HPDE6-E6E7 (cell line): ENCODE data around the gene TACR1.
"Not testable (repeated sequence)": the region's sequence is repeated elsewhere in the genome, so short reads cannot be mapped to it uniquely, and the experiment has no call there.

Source experiments
- DNase-seq: peaks from one replicate; pipeline ENCODE4 v3.0.0; 2011; ENCODE audit warnings: missing footprints; ENCODE audit errors: extremely low spot score

The TACR1 gene

DNA sequence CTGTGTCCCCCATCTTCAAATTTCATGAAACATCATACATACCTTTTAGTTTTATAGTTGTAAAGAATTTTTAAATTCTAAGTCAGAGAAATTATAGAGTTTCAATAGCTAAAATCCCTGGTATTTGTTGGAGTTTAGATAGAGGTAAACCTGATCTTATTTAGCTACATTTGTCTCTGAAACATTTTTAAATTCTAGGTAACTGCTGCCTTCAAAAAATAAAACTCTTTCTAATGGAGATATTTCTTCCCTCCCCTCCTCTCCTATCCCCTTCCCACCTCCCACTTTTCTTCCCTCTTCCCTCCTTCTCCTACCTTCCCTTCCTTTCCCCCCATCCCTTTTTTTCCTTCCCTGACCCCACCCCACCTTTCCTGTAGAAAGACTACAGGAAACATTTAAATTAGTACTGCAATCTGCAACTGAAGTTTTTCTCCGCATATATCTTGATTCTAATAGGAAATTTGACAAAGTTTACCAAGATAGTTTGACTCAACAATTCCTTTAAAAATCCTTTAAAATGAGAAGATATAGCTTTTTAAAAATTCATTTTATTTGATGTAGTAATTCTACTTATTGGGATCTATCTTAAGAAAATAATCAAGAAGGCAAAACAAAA, 4.1 kb downstream of the TACR1 start:
- no peak for DNase-seq

DNA sequence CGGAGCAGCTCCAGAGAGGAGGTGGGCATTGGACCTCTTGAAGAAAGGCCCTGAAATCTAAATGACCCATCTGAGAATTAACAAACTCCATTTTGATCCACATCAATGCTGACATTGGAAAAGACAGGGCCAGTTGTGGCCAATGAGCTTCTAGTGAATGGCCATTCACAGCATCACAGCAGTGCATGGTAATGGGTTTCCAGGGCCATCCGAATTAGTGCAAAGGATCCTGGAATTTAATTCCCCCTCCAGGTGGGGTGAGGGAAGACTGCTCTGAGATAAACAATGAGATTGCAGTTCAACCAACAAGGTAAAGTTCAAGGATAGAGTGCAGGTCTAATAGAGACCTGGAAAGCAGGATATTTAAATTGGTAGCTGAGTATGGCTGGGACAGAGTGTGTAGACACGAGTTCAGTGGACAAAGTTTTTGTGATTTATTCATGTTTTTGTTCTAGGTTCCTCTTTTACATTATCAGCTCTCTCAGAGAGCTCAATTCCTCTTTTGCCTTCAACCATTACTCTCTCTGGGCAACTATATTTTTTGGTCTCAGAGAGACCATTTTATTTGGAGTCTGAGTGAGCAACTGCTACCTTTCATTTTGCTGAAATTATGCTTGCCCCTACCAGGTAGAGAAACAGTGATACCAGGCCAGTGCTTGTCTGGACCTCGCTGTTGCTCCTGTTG, 5.0 kb downstream of the TACR1 start:
- DNase-seq = no peak

- no peak for DNase-seq
These were observed 6.8 kb downstream of the TACR1 start for GRCh38 chr2:75192496-75192895.

DNA sequence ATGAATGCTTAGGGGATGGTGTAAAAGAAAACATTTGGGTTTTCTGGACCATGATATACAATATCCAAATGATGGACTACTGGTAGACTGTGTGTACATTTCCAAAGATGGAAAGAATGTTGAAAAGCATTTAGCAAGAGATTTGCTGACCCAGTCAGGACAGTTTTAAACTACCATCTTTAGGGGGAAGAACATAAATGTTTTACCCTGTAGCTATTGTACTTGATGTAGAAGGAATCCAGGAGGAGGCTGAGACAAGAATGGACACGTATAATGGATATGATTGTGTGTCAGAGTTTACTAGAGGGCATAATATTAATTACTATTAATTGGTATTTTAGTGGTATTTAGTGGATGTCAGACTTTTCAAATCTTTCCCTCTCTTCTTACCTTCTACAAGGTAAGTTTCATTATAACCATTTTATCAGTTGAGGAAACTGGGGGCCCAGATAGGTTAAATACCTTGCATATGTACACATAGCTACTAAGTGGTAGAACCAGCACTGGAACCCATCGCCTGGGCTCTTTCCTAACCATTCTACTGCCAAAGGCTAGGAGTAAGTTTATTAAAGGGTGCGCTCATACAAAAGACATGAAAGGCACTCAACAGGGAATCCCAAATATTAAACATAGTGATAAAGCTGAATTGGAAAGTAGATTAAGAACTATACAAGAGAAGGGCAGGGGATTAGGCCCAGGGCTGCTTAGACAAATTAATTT, 8.9 kb downstream of the TACR1 start:
- DNase-seq = no peak

DNA sequence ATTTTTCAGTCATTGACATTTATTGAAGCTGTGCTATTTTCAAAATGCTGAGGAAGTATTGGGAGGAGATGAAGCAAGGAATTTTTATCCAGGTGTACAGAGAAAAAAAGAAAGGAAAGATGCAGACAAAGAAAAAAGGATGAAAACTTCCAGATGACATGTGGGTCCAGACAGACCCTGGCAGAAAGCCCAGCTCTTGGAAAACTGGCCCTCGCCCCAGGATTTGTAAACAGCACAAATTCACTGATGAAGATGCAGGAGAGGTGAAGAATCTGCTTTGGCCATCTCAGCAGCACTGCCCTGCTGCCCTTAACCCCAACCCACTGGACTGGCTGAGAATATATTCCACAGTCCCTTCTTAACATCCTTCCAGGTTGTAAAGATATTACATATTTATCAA, 12.5 kb downstream of the TACR1 start:
- no peak for DNase-seq

DNA sequence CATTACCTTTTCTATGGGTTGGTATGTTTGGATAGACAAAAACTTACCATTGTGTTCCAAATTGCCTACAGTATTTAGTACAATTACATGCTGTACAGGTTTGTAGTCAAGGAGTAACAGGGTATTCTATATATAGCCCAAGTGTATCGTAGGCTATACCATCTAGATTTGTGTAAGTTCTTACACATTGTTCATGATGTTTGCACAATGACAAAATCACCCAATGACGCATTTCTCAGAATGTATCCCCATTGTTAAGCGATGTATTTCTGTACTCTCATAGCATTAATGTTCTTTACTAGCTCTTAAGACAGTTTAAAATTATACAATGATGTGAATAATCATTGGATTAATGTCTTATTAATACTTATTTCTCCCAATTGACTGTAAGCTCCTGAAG, 16.7 kb downstream of the TACR1 start:
- no peak for DNase-seq

DNA sequence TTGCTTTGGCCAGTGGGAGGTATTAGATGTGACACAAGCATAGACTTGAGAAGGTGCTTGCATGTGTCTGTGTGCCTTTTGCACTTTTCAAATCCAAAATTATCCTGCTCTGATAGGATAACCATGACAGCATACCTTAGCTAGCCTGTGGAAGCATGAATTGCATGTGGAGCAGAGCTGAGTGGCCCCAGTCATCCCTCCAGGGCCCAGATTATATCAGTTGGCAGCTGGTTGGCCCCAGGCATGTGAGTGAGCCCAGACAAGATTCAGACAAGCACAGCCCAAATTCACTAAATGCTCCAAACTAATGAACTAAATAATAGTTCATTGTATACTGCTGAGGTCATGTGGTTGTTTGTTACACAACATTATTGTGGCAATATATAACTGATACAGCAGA, 18.8 kb downstream of the TACR1 start:
- no peak for DNase-seq

GRCh38 chr2:75177427-75177826, 21.9 kb downstream of the TACR1 start:
- DNase-seq = no peak

- no peak for DNase-seq
These were observed 23.9 kb downstream of the TACR1 start for GRCh38 chr2:75175456-75175855.

- no peak for DNase-seq
These were observed 24.3 kb downstream of the TACR1 start for GRCh38 chr2:75174981-75175380.

DNA sequence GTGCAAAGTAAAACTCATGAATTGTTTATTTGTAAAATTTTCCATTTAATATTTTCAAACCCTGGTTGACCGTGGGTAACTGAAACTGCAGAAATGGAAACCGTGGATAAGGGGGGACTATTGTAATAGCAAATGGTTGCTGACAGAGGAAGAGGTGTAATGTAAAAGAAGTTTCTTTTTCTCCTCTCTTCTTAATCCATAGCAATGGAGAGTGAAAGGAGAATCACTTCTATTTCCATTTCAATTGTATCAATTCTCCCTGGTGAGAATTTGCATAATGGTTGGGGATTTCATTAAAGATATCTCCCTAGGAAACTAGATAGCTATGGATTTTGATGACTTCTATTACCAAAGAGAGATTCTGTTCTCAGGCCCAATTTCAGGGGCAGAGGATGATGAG, 24.8 kb downstream of the TACR1 start:
- DNase-seq = no peak

DNA sequence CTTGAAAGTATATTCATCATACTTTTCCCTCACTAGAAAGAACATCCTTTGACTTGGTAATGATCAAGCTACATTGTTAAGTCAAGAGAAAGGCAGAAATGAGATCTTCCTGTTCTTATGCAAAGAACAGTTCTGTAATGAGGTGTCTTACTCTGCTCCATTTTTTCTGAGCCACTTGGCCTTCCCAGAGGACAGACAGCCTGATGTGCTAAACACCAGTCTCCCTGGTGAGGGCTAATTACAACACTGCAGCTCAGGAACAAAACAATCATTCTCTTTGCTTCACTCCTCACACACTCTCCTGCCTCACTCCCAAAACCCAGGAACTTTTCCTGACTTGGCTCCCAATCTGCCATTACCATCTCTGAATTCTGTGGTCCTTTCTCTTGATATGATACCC, 25.6 kb downstream of the TACR1 start:
- DNase-seq = no peak

DNA sequence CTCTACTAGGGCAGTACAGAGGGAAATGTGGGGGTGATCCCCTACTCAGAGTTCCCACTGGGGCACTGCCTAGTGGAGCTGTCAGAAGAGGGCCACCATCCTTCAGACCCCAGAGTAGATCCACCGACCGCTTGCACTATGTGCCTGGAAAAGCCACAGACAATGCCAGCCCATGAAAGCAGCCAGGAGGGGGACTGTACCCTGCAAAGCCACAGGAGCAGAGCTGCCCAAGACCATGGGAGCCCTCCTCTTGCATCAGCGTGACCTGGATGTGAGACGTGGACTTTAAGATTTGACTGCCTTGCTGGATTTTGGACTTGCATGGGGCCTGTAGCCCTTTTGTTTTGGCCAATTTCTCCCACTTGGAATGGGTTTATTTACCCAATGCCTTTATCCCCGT, 27.9 kb downstream of the TACR1 start:
- DNase-seq = not testable (repeated sequence)

DNA sequence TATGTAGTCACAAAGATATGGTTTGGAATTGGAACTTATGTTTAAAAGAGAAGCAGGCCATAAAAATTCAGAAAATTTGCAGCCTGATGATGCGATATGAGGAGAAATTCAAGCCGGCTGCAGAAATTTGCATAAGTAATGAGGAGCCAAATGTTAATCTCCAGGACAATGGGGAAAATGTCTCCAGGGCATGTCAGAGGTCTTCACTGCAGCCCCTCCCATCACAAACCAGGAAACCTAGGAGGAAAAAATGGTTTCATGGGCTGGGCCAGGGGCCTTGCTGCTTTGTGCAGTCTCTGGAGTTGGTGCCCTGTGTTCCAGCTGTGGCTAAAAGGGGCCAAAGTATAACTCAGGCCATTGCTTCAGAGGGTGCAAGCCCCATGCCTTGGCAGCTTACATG, 28.4 kb downstream of the TACR1 start:
- DNase-seq = no peak

GRCh38 chr2:75168186-75168585, 31.1 kb downstream of the TACR1 start:
- no peak for DNase-seq

DNA sequence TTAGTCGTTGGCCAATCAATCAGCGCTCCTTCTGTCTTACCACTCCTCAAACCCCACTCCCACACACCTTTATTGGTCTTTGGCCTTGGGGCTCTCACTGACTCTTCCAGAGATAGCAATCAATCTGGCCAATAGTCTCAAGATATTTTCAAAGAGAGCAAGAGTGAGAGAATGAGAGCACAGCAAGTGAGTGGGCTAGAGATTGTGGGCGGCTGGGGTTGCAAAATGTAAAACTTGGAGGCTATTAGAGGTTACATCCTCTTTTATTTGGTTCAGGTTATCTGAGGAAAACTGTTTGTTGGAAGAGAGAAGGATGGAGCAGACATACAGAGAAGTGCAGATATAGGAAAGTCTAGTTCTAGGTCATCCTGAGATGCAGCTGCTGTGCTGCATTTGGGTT, 32.8 kb downstream of the TACR1 start:
- DNase-seq = no peak

DNA sequence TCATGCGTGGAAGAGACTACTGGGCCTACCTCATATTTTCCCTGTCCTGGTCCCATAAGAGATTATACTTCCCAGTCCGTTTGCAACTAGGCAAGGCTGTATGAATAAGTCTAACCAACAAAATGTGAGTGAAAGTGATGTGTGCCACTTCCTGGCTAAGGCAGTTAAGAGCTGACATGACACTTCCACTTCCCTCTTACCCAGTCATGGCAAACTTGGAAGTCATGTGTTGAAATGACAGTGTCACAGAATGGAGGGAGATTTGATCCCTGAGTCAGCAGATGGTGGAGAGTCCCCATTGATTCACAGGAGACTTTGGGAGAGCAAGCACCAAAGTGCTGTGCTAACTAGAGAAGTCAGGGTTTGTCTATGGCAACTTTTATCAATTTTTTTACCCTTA, 36.4 kb downstream of the TACR1 start:
- DNase-seq = no peak

- no peak for DNase-seq
These were observed 37.1 kb downstream of the TACR1 start for GRCh38 chr2:75162259-75162658.

DNA sequence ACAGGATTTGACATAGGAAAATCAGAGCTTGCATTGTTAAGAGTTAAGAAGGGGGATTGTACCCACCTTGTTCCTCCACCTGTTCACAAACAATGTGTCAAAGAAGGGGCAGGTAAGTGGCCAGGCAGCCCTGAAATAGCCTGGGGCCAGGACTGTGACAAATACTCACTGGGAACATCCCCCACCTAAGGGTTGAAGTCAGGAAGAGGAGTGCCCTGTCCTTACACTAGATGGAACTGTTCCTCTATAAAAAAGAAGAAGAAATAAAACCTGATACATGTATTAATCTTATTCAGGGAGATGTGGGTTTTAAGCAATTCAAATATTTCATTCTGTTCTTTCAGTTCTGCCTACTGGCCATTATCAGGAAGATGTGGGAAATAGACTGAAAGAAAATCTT, 41.9 kb downstream of the TACR1 start:
- DNase-seq = peak; percentile 37

DNA sequence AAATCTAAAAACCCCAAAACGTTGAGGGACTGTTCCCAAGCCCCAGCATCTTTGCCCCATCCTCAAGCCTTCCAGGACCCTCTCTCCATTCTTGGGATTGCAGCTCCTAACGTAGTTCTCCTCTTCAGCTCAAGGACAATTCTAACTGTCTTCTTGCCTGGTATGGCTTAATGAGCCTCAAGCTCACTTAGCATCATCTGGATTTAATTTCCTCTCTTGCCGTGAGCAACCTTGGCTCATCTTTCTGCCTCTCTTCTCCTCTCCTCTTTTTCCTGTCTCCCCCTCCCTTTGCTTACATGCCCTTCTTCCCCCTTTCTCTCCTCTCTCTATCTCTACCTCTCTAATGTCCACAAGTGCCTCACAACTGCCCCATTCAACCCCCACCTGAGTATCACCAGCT, 44.2 kb downstream of the TACR1 start:
- no peak for DNase-seq

- no peak for DNase-seq
These were observed 46.1 kb downstream of the TACR1 start for GRCh38 chr2:75153221-75153620.

DNA sequence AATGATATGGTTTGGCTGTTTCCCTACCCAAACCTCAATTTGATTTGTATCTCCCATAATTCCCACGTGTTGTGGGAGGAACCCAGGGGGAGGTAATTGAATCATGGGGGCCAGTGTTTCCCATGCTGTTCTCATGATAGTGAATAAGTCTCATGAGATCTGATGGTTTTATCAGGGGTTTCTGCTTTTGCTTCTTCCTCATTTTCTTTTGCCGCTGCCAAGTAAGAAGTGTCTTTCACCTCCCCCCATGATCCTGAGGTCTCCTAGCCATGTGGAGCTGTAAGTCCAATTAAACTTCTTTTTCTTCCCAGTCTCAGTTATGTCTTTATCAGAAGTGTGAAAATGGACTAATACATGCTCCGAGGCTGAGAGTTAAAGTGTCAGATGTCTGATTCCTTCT, 47.1 kb downstream of the TACR1 start:
- not testable (repeated sequence) for DNase-seq

- DNase-seq = not testable (repeated sequence)
These were observed 51.4 kb downstream of the TACR1 start for GRCh38 chr2:75147884-75148283.
